DMS 273 (cell line): ENCODE measurements around the gene RAET1L.
A peak's percentile ranks its signal among the peaks of the same experiment; 100 is the strongest.
"Not testable (repeated sequence)": the region's sequence is repeated elsewhere in the genome, so short reads cannot be mapped to it uniquely, and the experiment has no call there.

Experiments
- DNase-seq: peaks from one replicate; lab custom pipeline; 2025; ENCODE audit not compliant: unreplicated experiment; lab: John Stamatoyannopoulos, UW

RAET1L gene

GRCh38 chr6:150025201-150025917, at the start of gene RAET1L:
Gene RAET1L, minus strand, starts transcription at chr6:150025532. Its CDS starts 61 bp downstream, at chr6:150025471.
- peak; percentile 29 for DNase-seq

- DNase-seq: no peak
Observed at GRCh38 chr6:150075034-150075421, 49.7 kb upstream of the RAET1L start.

- DNase-seq: not testable (repeated sequence)
Observed at GRCh38 chr6:150074396-150075033, 49.2 kb upstream of the RAET1L start.

- DNase-seq: peak; percentile 12
Observed at GRCh38 chr6:150072201-150072600, 46.9 kb upstream of the RAET1L start.

GRCh38 chr6:150070236-150070818, 45.0 kb upstream of the RAET1L start:
- no peak for DNase-seq

- DNase-seq: peak; percentile 32
Observed at GRCh38 chr6:150069706-150070105, 44.4 kb upstream of the RAET1L start.

GRCh38 chr6:150068720-150069648, 43.7 kb upstream of the RAET1L start, which contains the start of gene ULBP3:
Gene ULBP3, minus strand, starts transcription at chr6:150069121. Its CDS starts 55 bp downstream, at chr6:150069066.
- DNase-seq: peak; percentile 95

- DNase-seq: peak; percentile 34
Observed at GRCh38 chr6:150068151-150068550, 42.8 kb upstream of the RAET1L start.

- no peak for DNase-seq
Observed at GRCh38 chr6:150065083-150065482, 39.8 kb upstream of the RAET1L start.

- DNase-seq: no peak
Observed at GRCh38 chr6:150063640-150064039, 38.3 kb upstream of the RAET1L start.

GRCh38 chr6:150059973-150060372, 34.6 kb upstream of the RAET1L start:
- not testable (repeated sequence) for DNase-seq

GRCh38 chr6:150058986-150059385, 33.7 kb upstream of the RAET1L start:
- no peak for DNase-seq

GRCh38 chr6:150058231-150058792, 33.0 kb upstream of the RAET1L start:
- no peak for DNase-seq

GRCh38 chr6:150057501-150057951, 32.2 kb upstream of the RAET1L start:
- DNase-seq: no peak

GRCh38 chr6:150056916-150057315, 31.6 kb upstream of the RAET1L start:
- no peak for DNase-seq

GRCh38 chr6:150056156-150056555, 30.8 kb upstream of the RAET1L start:
- DNase-seq: no peak

GRCh38 chr6:150055131-150055530, 29.8 kb upstream of the RAET1L start:
- DNase-seq: no peak

GRCh38 chr6:150053450-150053849, 28.1 kb upstream of the RAET1L start:
- DNase-seq: no peak

GRCh38 chr6:150050846-150051245, 25.5 kb upstream of the RAET1L start:
- no peak for DNase-seq

- DNase-seq: no peak
Observed at GRCh38 chr6:150048099-150048498, 22.8 kb upstream of the RAET1L start.

GRCh38 chr6:150046943-150047342, 21.6 kb upstream of the RAET1L start:
- no peak for DNase-seq
